ENCODE data around the gene SMARCA2. TPM values are rescaled to one million over a fixed set of nuclear protein-coding genes. Genes with fewer than 3 reads are reported as not detected.

The SMARCA2 gene
- total and polyA plus RNA-seq, 10 of the 15 experiments (the other 5 are each of a cell fraction or from before 2014, with no cell fraction given) = 100 to 392 (median 204) TPM

- TF ChIP-seq E4F1 (IDR thresholded peaks at IDR 0.05; ENCODE audit: borderline replicate concordance, partially characterized antibody) (no peak), NFIC (IDR thresholded peaks at IDR 0.05; ENCODE audit: low read depth, low read length) (no peak)
These were observed 143.8 kb downstream of the SMARCA2 start (continued) for GRCh38 chr9:2158766-2159430.

- ATAC-seq = peak; percentile 6; the same call in 2 of the 3 replicates
- H3K9me3 ChIP-seq (replicated peaks; ENCODE audit: control insufficient read depth, insufficient read depth, low read length) = no peaks in the 10 kb centered on the region
- CTCF ChIA-PET = interaction anchor here (0.7 to 3.7 kb wide), 7 partner anchors 12 to 569 kb away, joined by 3 to 14 read pairs (median 5); no protein-coding TSS in a partner anchor
- H3K4me1 ChIP-seq (ENCODE audit: control insufficient read depth, insufficient read depth, low read length) = peaks cover 14% of the 10 kb centered on the region; the same call in 1 of the 2 replicates
- FAIRE-seq = no peak
- SMC1A ChIA-PET (ENCODE audit: uncharacterized antibody, unreplicated experiment) = interaction anchor here (0.8 to 2.5 kb wide), 11 partner anchors 10 to 52 kb away, joined by 3 to 9 read pairs (median 4); no protein-coding TSS in a partner anchor
- H2AFZ ChIP-seq (ENCODE audit: control insufficient read depth, low read depth, low read length) = peak overlapping the region; percentile 28
- peaks cover 81% of the 10 kb centered on the region for H3K79me2 ChIP-seq (ENCODE audit: control insufficient read depth, insufficient read depth, low read length)
- POLR2A ChIA-PET = interaction anchor here (0.6 to 0.9 kb wide), 4 partner anchors 9 to 684 kb away, joined by 3 to 5 read pairs (median 4); partner anchors contain the start of gene PUM3
- no TSS peak for BruUV-seq (replicated peaks)
- H3K27me3 ChIP-seq (replicated peaks in 1 of 2; ENCODE audit: control insufficient read depth in 2 of 2, insufficient read depth in 2 of 2, low read length in 1 of 2) = no peaks in the 10 kb centered on the region
- peak overlapping the region; percentile 75 for H3K27ac ChIP-seq (ENCODE audit: control insufficient read depth, insufficient read depth)
- WGBS (ENCODE audit: insufficient coverage, insufficient replicate concordance, low lambda C conversion rate, missing lambda C conversion rate) = 33% methylated on average over 13 of the region's 13 CpGs
- H3K4me2 ChIP-seq (ENCODE audit: control insufficient read depth, insufficient read depth) = peak overlapping the region; percentile 95
- RAD21 ChIA-PET (ENCODE audit: unreplicated experiment) = interaction anchor here (0.6 to 2.1 kb wide), 3 partner anchors 11 to 220 kb away, joined by 3 to 7 read pairs (median 4); no protein-coding TSS in a partner anchor
- intact Hi-C loops (cut with micrococcal nuclease; ENCODE audit: unreplicated experiment) = loop anchor here (5.0 to 10.0 kb wide), 2 partner anchors 282 to 565 kb away; no protein-coding TSS in a partner anchor
- H3K9ac ChIP-seq (ENCODE audit: control insufficient read depth, insufficient read depth, low read length) = peak overlapping the region; percentile 80
- DNase-seq (ENCODE audit: low read depth, low spot score) = no peak
- no peaks in the 10 kb centered on the region for H4K20me1 ChIP-seq (ENCODE audit: control insufficient read depth, insufficient read depth)
- peak overlapping the region; percentile 27 for H3K4me3 ChIP-seq
- peaks cover 8 to 18% of the 10 kb centered on the region in 2 experiments for H3K36me3 ChIP-seq (ENCODE audit: control insufficient read depth in 2 of 2, insufficient read depth in 2 of 2, low read length in 1 of 2)
- in situ Hi-C loops (cut with MboI) = no loop called here
- TF ChIP-seq ATF2 (IDR thresholded peaks at IDR 0.05; ENCODE audit: low read length) = no peak
- TF ChIP-seq IKZF2 (IDR thresholded peaks at IDR 0.05) = no peak
- TF ChIP-seq CHD2 (IDR thresholded peaks at IDR 0.05; ENCODE audit: borderline replicate concordance, low read depth, low read length) = no peak
- no peak for TF ChIP-seq YY1 (IDR thresholded peaks at IDR 0.05; ENCODE audit: low read depth, low read length)
- TF ChIP-seq ZNF687 (IDR thresholded peaks at IDR 0.05) = no peak
- no peak for TF ChIP-seq PKNOX1 (IDR thresholded peaks at IDR 0.05)
- TF ChIP-seq CBX3 (IDR thresholded peaks at IDR 0.05; ENCODE audit: borderline replicate concordance, low read depth) = no peak
These were observed 144.6 kb downstream of the SMARCA2 start for GRCh38 chr9:2159521-2160454.

Data from GM12878 (cell line).